Thoracic aorta (tissue), 2 donors: ENCODE results near the gene LIPT1. TPM values are rescaled to one million over a fixed set of nuclear protein-coding genes. Genes with fewer than 3 reads are reported as not detected.
"Not testable (repeated sequence)": the region's sequence is repeated elsewhere in the genome, so short reads cannot be mapped to it uniquely, and the experiment has no call there.

Source experiments
- ATAC-seq: fragments of 150-250 bp; one replicate; pipeline ENCODE4 v1.8.0; 2017; ENCODE audit warnings: low read depth; ENCODE audit not compliant: insufficient number of reproducible peaks, low FRiP score
- DNase-seq: peaks from one replicate; pipeline ENCODE4 v3.0.0-alpha.2; 2020; ENCODE audit warnings: low spot score
- H3K27ac ChIP-seq, 2 donors: fragments of 200-600 bp; sonication (generic); 1 replicate in 1 of 2; 2 replicates in 1 of 2; pipeline ENCODE4 v1.5.1; 2016; ENCODE audit warnings: mild to moderate bottlenecking in 2 of 2, moderate library complexity in 2 of 2
- H3K27me3 ChIP-seq: fragments of 200-600 bp; sonication (generic); replicated peaks from 2 replicates; pipeline ENCODE4 v1.6.0; 2016; ENCODE audit warnings: mild to moderate bottlenecking; ENCODE audit not compliant: insufficient read depth
- H3K36me3 ChIP-seq: fragments of 200-600 bp; sonication (generic); one replicate; pipeline ENCODE4 v1.5.1; 2016
- H3K4me1 ChIP-seq, 2 donors: fragments of 200-600 bp; sonication (generic); 1 replicate in 1 of 2; 2 replicates in 1 of 2; pipeline versions ENCODE4 v1.5.1 to v1.6.0; 2016; ENCODE audit warnings: low read depth in 2 of 2, mild to moderate bottlenecking in 1 of 2; ENCODE audit not compliant: control insufficient read depth in 1 of 2
- H3K4me3 ChIP-seq: fragments of 200-600 bp; sonication (generic); 2 replicates; pipeline ENCODE4 v1.5.1; 2016; ENCODE audit warnings: mild to moderate bottlenecking
- H3K9me3 ChIP-seq: fragments of 200-600 bp; sonication (generic); 2 replicates; pipeline ENCODE4 v1.5.1; 2016
- total RNA-seq, 2 donors: library from RNA; depleted of rRNA; stranded (reverse); fragments of >200 nt; gene quantifications; one replicate each; pipeline versions ENCODE4 v1.1.0 to v1.2.3, GENCODE V29; 2016
- TF ChIP-seq, protein P1 (sequence below): fragments of 200-600 bp; sonication (generic); IDR thresholded peaks from one replicate; pipeline ENCODE4 v1.5.1; 2019; ENCODE audit warnings: antibody characterized with exemption

Gene LIPT1
- total RNA-seq, 2 donors from 2014 or later = 9.5 to 13.8 TPM

DNA sequence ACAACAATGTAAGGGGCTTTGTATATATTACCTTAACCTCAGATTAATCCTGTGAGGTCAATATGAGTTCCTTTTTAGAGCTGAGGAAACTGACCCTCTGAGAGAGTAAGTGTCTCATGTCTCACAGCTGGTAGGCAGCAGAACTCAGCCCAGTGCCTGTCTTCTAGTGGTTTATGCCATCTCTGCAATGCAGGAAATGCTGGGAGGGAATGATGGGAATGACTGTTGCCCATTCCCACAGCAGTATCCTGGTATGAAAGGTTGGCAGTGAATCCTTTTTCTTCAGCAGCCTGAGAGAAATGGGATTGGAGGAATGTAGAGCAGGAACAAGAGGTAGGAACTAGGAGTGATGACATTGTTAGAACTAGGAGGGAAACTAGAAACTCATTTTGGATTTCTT, 32.2 kb downstream of the LIPT1 start:
- Histone ChIP-seq H3K9me3 (no peaks in the 10 kb centered on the region), H3K4me1 (peaks cover 7 to 10% of the 10 kb centered on the region in 2 donors), H3K4me3 (no peak overlapping the region), H3K36me3 (peaks cover 14% of the 10 kb centered on the region), H3K27me3 (no peaks in the 10 kb centered on the region), H3K27ac (no peak overlapping the region)
- ATAC-seq (no peak), DNase-seq (no peak)
- TF ChIP-seq, protein P1, sequence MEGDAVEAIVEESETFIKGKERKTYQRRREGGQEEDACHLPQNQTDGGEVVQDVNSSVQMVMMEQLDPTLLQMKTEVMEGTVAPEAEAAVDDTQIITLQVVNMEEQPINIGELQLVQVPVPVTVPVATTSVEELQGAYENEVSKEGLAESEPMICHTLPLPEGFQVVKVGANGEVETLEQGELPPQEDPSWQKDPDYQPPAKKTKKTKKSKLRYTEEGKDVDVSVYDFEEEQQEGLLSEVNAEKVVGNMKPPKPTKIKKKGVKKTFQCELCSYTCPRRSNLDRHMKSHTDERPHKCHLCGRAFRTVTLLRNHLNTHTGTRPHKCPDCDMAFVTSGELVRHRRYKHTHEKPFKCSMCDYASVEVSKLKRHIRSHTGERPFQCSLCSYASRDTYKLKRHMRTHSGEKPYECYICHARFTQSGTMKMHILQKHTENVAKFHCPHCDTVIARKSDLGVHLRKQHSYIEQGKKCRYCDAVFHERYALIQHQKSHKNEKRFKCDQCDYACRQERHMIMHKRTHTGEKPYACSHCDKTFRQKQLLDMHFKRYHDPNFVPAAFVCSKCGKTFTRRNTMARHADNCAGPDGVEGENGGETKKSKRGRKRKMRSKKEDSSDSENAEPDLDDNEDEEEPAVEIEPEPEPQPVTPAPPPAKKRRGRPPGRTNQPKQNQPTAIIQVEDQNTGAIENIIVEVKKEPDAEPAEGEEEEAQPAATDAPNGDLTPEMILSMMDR = no peak

- H3K4me3 ChIP-seq = no peak overlapping the region
- H3K36me3 ChIP-seq = peaks cover 23% of the 10 kb centered on the region
- no peaks in the 10 kb centered on the region for H3K4me1 ChIP-seq
- TF ChIP-seq, protein P1 = no peak
- no peak overlapping the region for H3K27ac ChIP-seq
- ATAC-seq (no peak), DNase-seq (no peak)
- no peaks in the 10 kb centered on the region for H3K27me3 ChIP-seq
- no peaks in the 10 kb centered on the region for H3K9me3 ChIP-seq
Observed at GRCh38 chr2:99188357-99188756, 33.6 kb downstream of the LIPT1 start.

- Histone ChIP-seq H3K9me3 (no peaks in the 10 kb centered on the region), H3K27ac (no peak overlapping the region), H3K4me3 (no peak overlapping the region), H3K36me3 (peaks cover 26% of the 10 kb centered on the region), H3K4me1 (no peaks in the 10 kb centered on the region), H3K27me3 (no peaks in the 10 kb centered on the region)
- DNase-seq = no peak
- no peak for ATAC-seq
- TF ChIP-seq, protein P1 = no peak
Observed at GRCh38 chr2:99190548-99190947, 35.8 kb downstream of the LIPT1 start.

DNA sequence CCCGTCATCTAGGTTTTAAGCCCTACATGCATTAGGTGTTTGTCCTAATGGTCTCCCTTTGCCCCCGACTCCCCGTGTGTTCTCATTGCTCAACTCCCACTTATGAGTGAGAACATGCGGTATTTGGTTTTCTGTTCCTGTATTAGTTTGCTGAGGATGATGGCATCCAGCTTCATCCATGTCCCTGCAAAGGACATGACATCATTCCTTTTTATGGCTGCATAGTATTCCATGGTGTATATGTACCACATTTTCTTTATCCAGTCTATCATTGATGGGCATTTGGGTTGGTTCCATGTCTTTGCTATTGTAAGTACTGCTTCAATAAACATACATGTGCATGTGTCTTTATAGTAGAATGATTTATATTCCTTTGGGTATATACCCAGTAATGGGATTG, 37.6 kb downstream of the LIPT1 start:
- H3K4me1 ChIP-seq, H3K9me3 ChIP-seq, DNase-seq, H3K27me3 ChIP-seq, H3K27ac ChIP-seq, ATAC-seq, H3K4me3 ChIP-seq: not testable (repeated sequence)
- H3K36me3 ChIP-seq = peaks cover 45% of the 10 kb centered on the region

GRCh38 chr2:99198103-99198841, 43.5 kb downstream of the LIPT1 start:
- TF ChIP-seq, protein P1 = no peak
- no peaks in the 10 kb centered on the region for H3K27me3 ChIP-seq
- no peak overlapping the region for H3K4me3 ChIP-seq
- no peaks in the 10 kb centered on the region for H3K4me1 ChIP-seq
- H3K9me3 ChIP-seq = no peaks in the 10 kb centered on the region
- peaks cover 31% of the 10 kb centered on the region for H3K36me3 ChIP-seq
- H3K27ac ChIP-seq = no peak overlapping the region
- ATAC-seq (no peak), DNase-seq (no peak)
